K562 (cell line): Measurements from ENCODE around the gene MIEF1. TPM values are rescaled to one million over a fixed set of nuclear protein-coding genes. Genes with fewer than 3 reads are reported as not detected.

Source experiments
- ATAC-seq: fragments of 200-7000 bp; cut with Tn5 transposase; 3 replicates; pipeline ENCODE4 v1.9.1; 2020; ENCODE audit warnings: moderate library complexity
- BruUV-seq: library from RNA; stranded (reverse); fragments of 400-500 nt; replicated peaks from 2 replicates; lab custom pipeline; 2021; lab: Mats Ljungman, UMichigan
- CTCF ChIA-PET: fragments of 300-600 bp; formaldehyde crosslinking; extraction: SDS; loops from one replicate; lab custom pipeline; 2021; ENCODE audit warnings: low intra/inter-chr PET ratio; lab: Yijun Ruan, JAX
- POLR2A ChIA-PET: fragments of 300-600, 350-650 bp; sonication (Branson Sonifier 250); formaldehyde crosslinking; extraction: SDS; loops from one replicate; lab custom pipeline; 2021; ENCODE audit warnings: antibody characterized with exemption, inconsistent platforms; lab: Yijun Ruan, JAX
- DNase-seq, 4 experiments: peaks; one replicate each; pipeline versions ENCODE4 v3.0.0 to v3.0.0-alpha.2; 2011 to 2018; ENCODE audit warnings: low spot score in 3 of 4, mixed read lengths in 3 of 4; ENCODE audit errors: extremely low read depth in 1 of 4
- FAIRE-seq: peaks from 2 replicates; lab custom pipeline; 2011; peaks lifted over from hg19 to GRCh38; lab: Jason Lieb, UNC
- H2AFZ ChIP-seq: 2 replicates; pipeline ENCODE4 v1.6.0; 2011; ENCODE audit warnings: low read depth, low read length, control low read depth, inconsistent platforms
- H3K27ac ChIP-seq: fragments of 200-600 bp; 3 replicates; pipeline ENCODE4 v1.8.0; 2011; ENCODE audit warnings: low read depth, mild to moderate bottlenecking, control low read depth, inconsistent platforms, low read length, moderate library complexity, mixed read lengths; ENCODE audit errors: extremely low read depth
- H3K27me3 ChIP-seq, 2 experiments: fragments of 300-600 bp in 1 of 2; 2 replicates in 1 of 2; 3 replicates in 1 of 2; pipeline versions ENCODE4 v1.6.0 to v1.8.0; 2011; ENCODE audit warnings: inconsistent platforms in 2 of 2, low read length in 2 of 2, mild to moderate bottlenecking in 1 of 2, mixed read lengths in 1 of 2, moderate library complexity in 1 of 2; ENCODE audit not compliant: control insufficient read depth in 2 of 2, insufficient read depth in 2 of 2
- H3K36me3 ChIP-seq: fragments of 300-600 bp; 3 replicates; pipeline ENCODE4 v1.8.0; 2011; ENCODE audit warnings: mild to moderate bottlenecking, low read length, inconsistent platforms; ENCODE audit not compliant: control insufficient read depth, insufficient read depth
- H3K4me1 ChIP-seq, 2 experiments: fragments of 200-600 bp in 1 of 2; replicated peaks in 1 of 2; 2 replicates in 1 of 2; 3 replicates in 1 of 2; pipeline versions ENCODE4 v1.5.1 to v1.8.0; 2011; ENCODE audit warnings: inconsistent platforms in 2 of 2, low read length in 2 of 2, mild to moderate bottlenecking in 1 of 2, mixed read lengths in 1 of 2, moderate library complexity in 1 of 2; ENCODE audit not compliant: control insufficient read depth in 2 of 2, insufficient read depth in 2 of 2
- H3K4me2 ChIP-seq: 2 replicates; pipeline ENCODE4 v1.6.1; 2011; ENCODE audit warnings: low read length, control low read depth, inconsistent platforms, mixed read lengths; ENCODE audit not compliant: insufficient read depth
- H3K4me3 ChIP-seq: fragments of 200-600 bp; sonication (generic), shearing (Covaris generic); 2 replicates; pipeline ENCODE4 v1.5.1; 2016; ENCODE audit warnings: control low read depth, inconsistent platforms
- H3K79me2 ChIP-seq: fragments of 200-600 bp; 3 replicates; pipeline ENCODE4 v1.8.0; 2011; ENCODE audit warnings: low read length, inconsistent platforms; ENCODE audit not compliant: control insufficient read depth, insufficient read depth
- H3K9ac ChIP-seq, 2 experiments: 2 replicates each; pipeline versions ENCODE4 v1.6.0 to v1.6.1; 2011; ENCODE audit warnings: low read depth in 2 of 2, low read length in 2 of 2, control low read depth in 1 of 2, inconsistent platforms in 1 of 2, mild to moderate bottlenecking in 1 of 2, mixed read lengths in 1 of 2; ENCODE audit not compliant: insufficient read depth in 1 of 2
- H3K9me1 ChIP-seq: one replicate; pipeline ENCODE4 v1.6.0; 2011; ENCODE audit warnings: inconsistent platforms, mild to moderate bottlenecking, low read length, moderate library complexity; ENCODE audit not compliant: control insufficient read depth, insufficient read depth
- H3K9me3 ChIP-seq: replicated peaks from 2 replicates; pipeline ENCODE4 v1.5.1; 2011; ENCODE audit warnings: low read depth, low read length, inconsistent platforms; ENCODE audit not compliant: control insufficient read depth, insufficient read depth
- H4K20me1 ChIP-seq: replicated peaks from 2 replicates; pipeline ENCODE4 v1.6.1; 2011; ENCODE audit warnings: low read length, inconsistent platforms, mixed read lengths; ENCODE audit not compliant: control insufficient read depth, insufficient read depth
- CREBBP ChIP-seq: IDR thresholded peaks from one replicate; pipeline ENCODE4 v1.6.1; 2012; ENCODE audit warnings: low read depth, mild to moderate bottlenecking, control low read depth, inconsistent platforms, low read length
- E2F5 ChIP-seq: sonication (generic); formaldehyde crosslinking; IDR thresholded peaks from 2 replicates; pipeline ENCODE4 v1.8.0; 2022; ENCODE audit warnings: mild to moderate bottlenecking, missing genetic modification reagents
- KDM1A ChIP-seq, 2 experiments: fragments of 450-650 bp; IDR thresholded peaks; 2 replicates each; pipeline ENCODE4 v1.6.1; 2016; ENCODE audit warnings: mild to moderate bottlenecking in 2 of 2
- SOX6 ChIP-seq: fragments of 450-650 bp; IDR thresholded peaks from 2 replicates; pipeline ENCODE4 v1.6.1; 2014; ENCODE audit warnings: mild to moderate bottlenecking
- USF1 ChIP-seq: sonication (generic); formaldehyde crosslinking; IDR thresholded peaks from 2 replicates; pipeline ENCODE4 v1.9.0; 2022; ENCODE audit warnings: mild to moderate bottlenecking, missing genetic modification reagents
- ZKSCAN8 ChIP-seq: fragments of 200-800 bp; sonication (Bioruptor generic); IDR thresholded peaks from 2 replicates; pipeline ENCODE4 v1.6.1; 2016; ENCODE audit warnings: missing genetic modification characterization, missing compliant biosample characterization
- ZNF354B ChIP-seq: fragments of 250-450 bp; sonication (Bioruptor Pico); IDR thresholded peaks from 2 replicates; pipeline ENCODE4 v1.4.0; 2020
- ZNF830 ChIP-seq: fragments of 250-450 bp; sonication (Bioruptor Pico); IDR thresholded peaks from 2 replicates; pipeline ENCODE4 v1.5.0; 2021; ENCODE audit warnings: mild to moderate bottlenecking
- whole genome bisulfite sequencing: fragments of 100-300 bp; shearing (Covaris generic); methylation state at CpG from one replicate; pipeline ENCODE4 v1.1.6; 2016; ENCODE audit warnings: low coverage, mixed read lengths; ENCODE audit not compliant: insufficient coverage; ENCODE audit errors: missing lambda C conversion rate; 5-methylcytosine and 5-hydroxymethylcytosine counted together
- in situ Hi-C: fragments of 300-500 bp; cut with MboI; formaldehyde crosslinking; loops from 4 replicates; pipeline ENCODE4 v1.15.0; 2018; ENCODE audit warnings: inconsistent platforms, mixed read lengths
- intact Hi-C: fragments of 100-400 bp; cut with micrococcal nuclease; formaldehyde crosslinking; loops from 2 replicates; pipeline ENCODE4 v1.14.2; 2022
- polyA plus RNA-seq, 8 experiments: library from polyadenylated mRNA; depleted of rRNA in 4 of 8; stranded (reverse) in 5 of 8; unstranded in 3 of 8; fragments of >200 nt; fragmentation: Nextera tagmentation in 2 of 8; fragmentation: Illumina TruSeq in 1 of 8; extraction: Ambion mirVana in 2 of 8; extraction: Trizol in 1 of 8; gene quantifications; 2 replicates each; pipeline versions ENCODE4 v1.2.1 to v1.2.3, GENCODE V29; 2011 to 2014; ENCODE audit warnings: inconsistent platforms in 1 of 8, missing spikeins in 1 of 8
- total RNA-seq, 7 experiments: library from RNA; depleted of rRNA in 6 of 7; stranded (reverse); fragments of >200 nt in 6 of 7; fragmentation: Illumina TruSeq in 2 of 7; extraction: Trizol in 2 of 7; gene quantifications; 2 replicates each; pipeline versions ENCODE4 v1.2.1 to v1.2.3, GENCODE V29; 2011 to 2021; ENCODE audit warnings: low replicate concordance in 1 of 7
- TF ChIP-seq, protein P1 (sequence below): fragments of 450-650 bp; formaldehyde crosslinking; IDR thresholded peaks from 2 replicates; pipeline ENCODE4 v1.4.0; 2020; ENCODE audit warnings: mild to moderate bottlenecking, moderate library complexity

Gene MIEF1
- total and polyA plus RNA-seq, 9 of the 15 experiments (the other 6 are each of a cell fraction or from before 2014, with no cell fraction given): 10.9 to 51.8 (median 25.5) TPM

DNA sequence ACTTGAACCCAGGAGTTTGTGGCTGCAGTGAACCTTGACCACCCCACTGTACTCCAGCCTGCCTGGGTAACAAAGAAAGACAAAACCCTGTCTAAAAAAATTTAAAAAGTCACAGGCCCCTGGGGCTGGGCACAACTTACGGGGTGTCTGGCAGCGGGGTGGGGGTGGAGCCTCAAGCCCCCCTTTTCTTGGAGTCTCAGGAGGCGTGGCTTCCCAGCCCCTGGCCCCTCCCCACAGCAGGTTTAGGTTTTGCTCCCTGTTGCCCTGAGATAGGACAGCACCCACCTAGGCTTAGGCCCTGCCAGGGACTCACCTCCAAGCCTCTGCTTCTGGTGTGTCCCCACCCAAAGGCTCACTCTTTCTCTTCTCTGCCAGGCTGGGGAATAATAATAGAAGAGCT lies 22.8 kb upstream of the MIEF1 start:
- no peak overlapping the region for H3K4me2 ChIP-seq
- in situ Hi-C loops (no loop called here), intact Hi-C loops (no loop called here)
- no peak for FAIRE-seq
- POLR2A ChIA-PET: interaction anchor here (0.9 to 1.1 kb wide), 2 partner anchors 8 to 160 kb away, joined by 3 to 4 read pairs; partner anchors contain the start of gene RPL3
- 0 out of 3 replicates have a peak, but pooled peaks have one; percentile 19 for ATAC-seq
- TF ChIP-seq KDM1A (IDR thresholded peaks at IDR 0.05) (no peak), ZKSCAN8 (no peak), E2F5 (CRISPR knock-in tag) (no peak), CREBBP (no peak), ZNF830 (CRISPR knock-in tag) (no peak), ZNF354B (CRISPR knock-in tag) (no peak), SOX6 (no peak), USF1 (CRISPR knock-in tag) (no peak)
- TF ChIP-seq, protein P1, sequence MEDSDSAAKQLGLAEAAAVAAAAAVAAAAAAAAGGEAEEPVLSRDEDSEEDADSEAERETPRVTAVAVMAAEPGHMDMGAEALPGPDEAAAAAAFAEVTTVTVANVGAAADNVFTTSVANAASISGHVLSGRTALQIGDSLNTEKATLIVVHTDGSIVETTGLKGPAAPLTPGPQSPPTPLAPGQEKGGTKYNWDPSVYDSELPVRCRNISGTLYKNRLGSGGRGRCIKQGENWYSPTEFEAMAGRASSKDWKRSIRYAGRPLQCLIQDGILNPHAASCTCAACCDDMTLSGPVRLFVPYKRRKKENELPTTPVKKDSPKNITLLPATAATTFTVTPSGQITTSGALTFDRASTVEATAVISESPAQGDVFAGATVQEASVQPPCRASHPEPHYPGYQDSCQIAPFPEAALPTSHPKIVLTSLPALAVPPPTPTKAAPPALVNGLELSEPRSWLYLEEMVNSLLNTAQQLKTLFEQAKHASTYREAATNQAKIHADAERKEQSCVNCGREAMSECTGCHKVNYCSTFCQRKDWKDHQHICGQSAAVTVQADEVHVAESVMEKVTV (CRISPR knock-in tag): no peak
- H3K79me2 ChIP-seq: peaks cover 23% of the 10 kb centered on the region
- H3K27ac ChIP-seq: no peak overlapping the region
- H3K4me1 ChIP-seq: peaks cover 8 to 52% of the 10 kb centered on the region in 2 experiments; a peak in 4 of 5 replicates
- CTCF ChIA-PET: no interaction called here
- H3K9me3 ChIP-seq: no peaks in the 10 kb centered on the region
- H4K20me1 ChIP-seq: no peaks in the 10 kb centered on the region
- no peaks in the 10 kb centered on the region for H3K27me3 ChIP-seq
- H3K36me3 ChIP-seq: peaks cover 9% of the 10 kb centered on the region; the same call in 2 of the 3 replicates
- WGBS: 57% methylated on average over 3 of the region's 3 CpGs
- H3K9ac ChIP-seq: no peak overlapping the region; a peak in 1 of 4 replicates
- H3K9me1 ChIP-seq: no peaks in the 10 kb centered on the region
- DNase-seq: peak in 1 of 4 experiments; percentile 41
- H3K4me3 ChIP-seq: no peak overlapping the region
- H2AFZ ChIP-seq: no peak overlapping the region
- BruUV-seq: no TSS peak
